ENCODE measurements around the gene RFX5. TPM values are rescaled to one million over a fixed set of nuclear protein-coding genes. Genes with fewer than 3 reads are reported as not detected.

Gene RFX5
- total and polyA plus RNA-seq, 2 experiments from 2014 or later, result 13.3 to 44.5 TPM

DNA sequence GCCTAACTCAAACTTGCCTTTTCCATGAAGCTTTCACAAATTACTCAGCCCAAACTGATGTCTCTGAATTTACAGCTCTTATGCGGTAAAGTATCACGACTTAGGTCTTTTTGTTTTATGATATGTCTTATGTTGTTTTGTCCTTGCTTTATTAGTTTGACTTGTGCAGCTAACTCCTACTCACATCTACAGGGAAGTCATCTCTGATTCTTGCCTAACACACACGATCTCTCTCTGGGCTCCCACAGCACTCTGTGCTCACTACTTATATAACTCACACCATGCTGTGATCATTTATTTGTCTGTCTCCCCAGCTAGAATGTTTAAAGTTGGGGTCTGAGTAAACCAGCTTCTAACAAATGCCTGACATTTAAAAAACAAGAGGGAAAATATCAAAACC is 10.5 kb downstream of the RFX5 start:
- H2AFZ ChIP-seq, result no peak overlapping the region
- Mint-ChIP-seq H3K27me3 (ENCODE audit: insufficient read depth, low read depth, poor library complexity) (peaks cover 2% of the 10 kb centered on the region), H3K36me3 (ENCODE audit: low read depth) (no peaks in the 10 kb centered on the region), H3K27ac (no peak overlapping the region), H3K9me3 (no peaks in the 10 kb centered on the region), H3K4me3 (no peak overlapping the region), H3K4me1 (peaks cover 5% of the 10 kb centered on the region)
- H4K20me1 ChIP-seq (replicated peaks; ENCODE audit: insufficient read depth), result no peaks in the 10 kb centered on the region
- H3K27me3 ChIP-seq (ENCODE audit: insufficient read depth), result no peaks in the 10 kb centered on the region
- no peak for ATAC-seq
- DNase-seq (ENCODE audit: low spot score), result no peak
- no peak overlapping the region for H3K4me3 ChIP-seq
- no peaks in the 10 kb centered on the region for H3K9me2 ChIP-seq (ENCODE audit: insufficient read depth)
- no peak overlapping the region for H3K27ac ChIP-seq (ENCODE audit: low read depth)
- peaks cover 6% of the 10 kb centered on the region; the same call in 1 of the 2 replicates for H3F3A ChIP-seq (replicated peaks; ENCODE audit: low read depth)
- no peaks in the 10 kb centered on the region for H3K79me2 ChIP-seq (replicated peaks; ENCODE audit: insufficient read depth)
- TF ChIP-seq JUNB (IDR thresholded peaks at IDR 0.05; ENCODE audit: unreplicated experiment), result no peak
- TF ChIP-seq, protein P1, sequence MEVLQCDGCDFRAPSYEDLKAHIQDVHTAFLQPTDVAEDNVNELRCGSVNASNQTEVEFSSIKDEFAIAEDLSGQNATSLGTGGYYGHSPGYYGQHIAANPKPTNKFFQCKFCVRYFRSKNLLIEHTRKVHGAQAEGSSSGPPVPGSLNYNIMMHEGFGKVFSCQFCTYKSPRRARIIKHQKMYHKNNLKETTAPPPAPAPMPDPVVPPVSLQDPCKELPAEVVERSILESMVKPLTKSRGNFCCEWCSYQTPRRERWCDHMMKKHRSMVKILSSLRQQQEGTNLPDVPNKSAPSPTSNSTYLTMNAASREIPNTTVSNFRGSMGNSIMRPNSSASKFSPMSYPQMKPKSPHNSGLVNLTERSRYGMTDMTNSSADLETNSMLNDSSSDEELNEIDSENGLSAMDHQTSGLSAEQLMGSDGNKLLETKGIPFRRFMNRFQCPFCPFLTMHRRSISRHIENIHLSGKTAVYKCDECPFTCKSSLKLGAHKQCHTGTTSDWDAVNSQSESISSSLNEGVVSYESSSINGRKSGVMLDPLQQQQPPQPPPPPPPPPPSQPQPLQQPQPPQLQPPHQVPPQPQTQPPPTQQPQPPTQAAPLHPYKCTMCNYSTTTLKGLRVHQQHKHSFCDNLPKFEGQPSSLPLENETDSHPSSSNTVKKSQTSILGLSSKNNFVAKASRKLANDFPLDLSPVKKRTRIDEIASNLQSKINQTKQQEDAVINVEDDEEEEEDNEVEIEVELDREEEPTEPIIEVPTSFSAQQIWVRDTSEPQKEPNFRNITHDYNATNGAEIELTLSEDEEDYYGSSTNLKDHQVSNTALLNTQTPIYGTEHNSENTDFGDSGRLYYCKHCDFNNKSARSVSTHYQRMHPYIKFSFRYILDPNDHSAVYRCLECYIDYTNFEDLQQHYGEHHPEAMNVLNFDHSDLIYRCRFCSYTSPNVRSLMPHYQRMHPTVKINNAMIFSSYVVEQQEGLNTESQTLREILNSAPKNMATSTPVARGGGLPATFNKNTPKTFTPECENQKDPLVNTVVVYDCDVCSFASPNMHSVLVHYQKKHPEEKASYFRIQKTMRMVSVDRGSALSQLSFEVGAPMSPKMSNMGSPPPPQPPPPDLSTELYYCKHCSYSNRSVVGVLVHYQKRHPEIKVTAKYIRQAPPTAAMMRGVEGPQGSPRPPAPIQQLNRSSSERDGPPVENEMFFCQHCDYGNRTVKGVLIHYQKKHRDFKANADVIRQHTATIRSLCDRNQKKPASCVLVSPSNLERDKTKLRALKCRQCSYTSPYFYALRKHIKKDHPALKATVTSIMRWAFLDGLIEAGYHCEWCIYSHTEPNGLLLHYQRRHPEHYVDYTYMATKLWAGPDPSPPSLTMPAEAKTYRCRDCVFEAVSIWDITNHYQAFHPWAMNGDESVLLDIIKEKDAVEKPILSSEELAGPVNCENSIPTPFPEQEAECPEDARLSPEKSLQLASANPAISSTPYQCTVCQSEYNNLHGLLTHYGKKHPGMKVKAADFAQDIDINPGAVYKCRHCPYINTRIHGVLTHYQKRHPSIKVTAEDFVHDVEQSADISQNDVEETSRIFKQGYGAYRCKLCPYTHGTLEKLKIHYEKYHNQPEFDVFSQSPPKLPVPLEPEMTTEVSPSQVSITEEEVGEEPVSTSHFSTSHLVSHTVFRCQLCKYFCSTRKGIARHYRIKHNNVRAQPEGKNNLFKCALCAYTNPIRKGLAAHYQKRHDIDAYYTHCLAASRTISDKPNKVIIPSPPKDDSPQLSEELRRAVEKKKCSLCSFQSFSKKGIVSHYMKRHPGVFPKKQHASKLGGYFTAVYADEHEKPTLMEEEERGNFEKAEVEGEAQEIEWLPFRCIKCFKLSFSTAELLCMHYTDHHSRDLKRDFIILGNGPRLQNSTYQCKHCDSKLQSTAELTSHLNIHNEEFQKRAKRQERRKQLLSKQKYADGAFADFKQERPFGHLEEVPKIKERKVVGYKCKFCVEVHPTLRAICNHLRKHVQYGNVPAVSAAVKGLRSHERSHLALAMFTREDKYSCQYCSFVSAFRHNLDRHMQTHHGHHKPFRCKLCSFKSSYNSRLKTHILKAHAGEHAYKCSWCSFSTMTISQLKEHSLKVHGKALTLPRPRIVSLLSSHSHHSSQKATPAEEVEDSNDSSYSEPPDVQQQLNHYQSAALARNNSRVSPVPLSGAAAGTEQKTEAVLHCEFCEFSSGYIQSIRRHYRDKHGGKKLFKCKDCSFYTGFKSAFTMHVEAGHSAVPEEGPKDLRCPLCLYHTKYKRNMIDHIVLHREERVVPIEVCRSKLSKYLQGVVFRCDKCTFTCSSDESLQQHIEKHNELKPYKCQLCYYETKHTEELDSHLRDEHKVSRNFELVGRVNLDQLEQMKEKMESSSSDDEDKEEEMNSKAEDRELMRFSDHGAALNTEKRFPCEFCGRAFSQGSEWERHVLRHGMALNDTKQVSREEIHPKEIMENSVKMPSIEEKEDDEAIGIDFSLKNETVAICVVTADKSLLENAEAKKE (CRISPR knock-in tag; IDR thresholded peaks at IDR 0.05), result no peak
- TF ChIP-seq, protein P2, sequence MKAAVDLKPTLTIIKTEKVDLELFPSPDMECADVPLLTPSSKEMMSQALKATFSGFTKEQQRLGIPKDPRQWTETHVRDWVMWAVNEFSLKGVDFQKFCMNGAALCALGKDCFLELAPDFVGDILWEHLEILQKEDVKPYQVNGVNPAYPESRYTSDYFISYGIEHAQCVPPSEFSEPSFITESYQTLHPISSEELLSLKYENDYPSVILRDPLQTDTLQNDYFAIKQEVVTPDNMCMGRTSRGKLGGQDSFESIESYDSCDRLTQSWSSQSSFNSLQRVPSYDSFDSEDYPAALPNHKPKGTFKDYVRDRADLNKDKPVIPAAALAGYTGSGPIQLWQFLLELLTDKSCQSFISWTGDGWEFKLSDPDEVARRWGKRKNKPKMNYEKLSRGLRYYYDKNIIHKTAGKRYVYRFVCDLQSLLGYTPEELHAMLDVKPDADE (IDR thresholded peaks at IDR 0.05), result no peak
- TF ChIP-seq, protein P3, sequence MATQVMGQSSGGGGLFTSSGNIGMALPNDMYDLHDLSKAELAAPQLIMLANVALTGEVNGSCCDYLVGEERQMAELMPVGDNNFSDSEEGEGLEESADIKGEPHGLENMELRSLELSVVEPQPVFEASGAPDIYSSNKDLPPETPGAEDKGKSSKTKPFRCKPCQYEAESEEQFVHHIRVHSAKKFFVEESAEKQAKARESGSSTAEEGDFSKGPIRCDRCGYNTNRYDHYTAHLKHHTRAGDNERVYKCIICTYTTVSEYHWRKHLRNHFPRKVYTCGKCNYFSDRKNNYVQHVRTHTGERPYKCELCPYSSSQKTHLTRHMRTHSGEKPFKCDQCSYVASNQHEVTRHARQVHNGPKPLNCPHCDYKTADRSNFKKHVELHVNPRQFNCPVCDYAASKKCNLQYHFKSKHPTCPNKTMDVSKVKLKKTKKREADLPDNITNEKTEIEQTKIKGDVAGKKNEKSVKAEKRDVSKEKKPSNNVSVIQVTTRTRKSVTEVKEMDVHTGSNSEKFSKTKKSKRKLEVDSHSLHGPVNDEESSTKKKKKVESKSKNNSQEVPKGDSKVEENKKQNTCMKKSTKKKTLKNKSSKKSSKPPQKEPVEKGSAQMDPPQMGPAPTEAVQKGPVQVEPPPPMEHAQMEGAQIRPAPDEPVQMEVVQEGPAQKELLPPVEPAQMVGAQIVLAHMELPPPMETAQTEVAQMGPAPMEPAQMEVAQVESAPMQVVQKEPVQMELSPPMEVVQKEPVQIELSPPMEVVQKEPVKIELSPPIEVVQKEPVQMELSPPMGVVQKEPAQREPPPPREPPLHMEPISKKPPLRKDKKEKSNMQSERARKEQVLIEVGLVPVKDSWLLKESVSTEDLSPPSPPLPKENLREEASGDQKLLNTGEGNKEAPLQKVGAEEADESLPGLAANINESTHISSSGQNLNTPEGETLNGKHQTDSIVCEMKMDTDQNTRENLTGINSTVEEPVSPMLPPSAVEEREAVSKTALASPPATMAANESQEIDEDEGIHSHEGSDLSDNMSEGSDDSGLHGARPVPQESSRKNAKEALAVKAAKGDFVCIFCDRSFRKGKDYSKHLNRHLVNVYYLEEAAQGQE (IDR thresholded peaks at IDR 0.05; ENCODE audit: unreplicated experiment), result no peak
- TF ChIP-seq ZNF114 (CRISPR knock-in tag; IDR thresholded peaks at IDR 0.05), result no peak
- TF ChIP-seq CREB1 (CRISPR knock-in tag; IDR thresholded peaks at IDR 0.05; ENCODE audit: low read depth), result no peak
- no peak for TF ChIP-seq NANOG (IDR thresholded peaks at IDR 0.05; ENCODE audit: borderline replicate concordance)
- TF ChIP-seq, protein P4, sequence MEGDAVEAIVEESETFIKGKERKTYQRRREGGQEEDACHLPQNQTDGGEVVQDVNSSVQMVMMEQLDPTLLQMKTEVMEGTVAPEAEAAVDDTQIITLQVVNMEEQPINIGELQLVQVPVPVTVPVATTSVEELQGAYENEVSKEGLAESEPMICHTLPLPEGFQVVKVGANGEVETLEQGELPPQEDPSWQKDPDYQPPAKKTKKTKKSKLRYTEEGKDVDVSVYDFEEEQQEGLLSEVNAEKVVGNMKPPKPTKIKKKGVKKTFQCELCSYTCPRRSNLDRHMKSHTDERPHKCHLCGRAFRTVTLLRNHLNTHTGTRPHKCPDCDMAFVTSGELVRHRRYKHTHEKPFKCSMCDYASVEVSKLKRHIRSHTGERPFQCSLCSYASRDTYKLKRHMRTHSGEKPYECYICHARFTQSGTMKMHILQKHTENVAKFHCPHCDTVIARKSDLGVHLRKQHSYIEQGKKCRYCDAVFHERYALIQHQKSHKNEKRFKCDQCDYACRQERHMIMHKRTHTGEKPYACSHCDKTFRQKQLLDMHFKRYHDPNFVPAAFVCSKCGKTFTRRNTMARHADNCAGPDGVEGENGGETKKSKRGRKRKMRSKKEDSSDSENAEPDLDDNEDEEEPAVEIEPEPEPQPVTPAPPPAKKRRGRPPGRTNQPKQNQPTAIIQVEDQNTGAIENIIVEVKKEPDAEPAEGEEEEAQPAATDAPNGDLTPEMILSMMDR (conservative IDR thresholded peaks at IDR 0.05; ENCODE audit: low read depth in 2 of 2), result no peak
- TF ChIP-seq STAT1 (IDR thresholded peaks at IDR 0.05; ENCODE audit: unreplicated experiment), result no peak
- TF ChIP-seq EZH2 (IDR thresholded peaks at IDR 0.05; ENCODE audit: low read depth, unreplicated experiment), result no peak
- TF ChIP-seq POLR2AphosphoS5 (IDR thresholded peaks at IDR 0.05; ENCODE audit: low read depth), result no peak
- TF ChIP-seq ZNF331 (CRISPR knock-in tag; IDR thresholded peaks at IDR 0.05; ENCODE audit: low read depth), result no peak
- no peaks in the 10 kb centered on the region for H3K4me1 ChIP-seq (ENCODE audit: insufficient read depth)
- H3K4me2 ChIP-seq, result no peak overlapping the region
- no peaks in the 10 kb centered on the region for H3K36me3 ChIP-seq (ENCODE audit: insufficient read depth)
